GM23338 (cell line): ENCODE measurements around the gene FYN. TPM values are rescaled to one million over a fixed set of nuclear protein-coding genes. Genes with fewer than 3 reads are reported as not detected.

Source experiments
- ATAC-seq: fragments of 200-7000 bp; cut with Tn5 transposase; 3 replicates; pipeline ENCODE4 v1.9.1; 2020
- DNase-seq: peaks from one replicate; pipeline ENCODE4 v3.0.0-alpha.2; 2015; ENCODE audit warnings: low spot score
- H2AFZ ChIP-seq: fragments of 200-600 bp; sonication (generic); 2 replicates; pipeline ENCODE4 v1.8.0; 2016; ENCODE audit warnings: antibody characterized with exemption, mild to moderate bottlenecking, moderate library complexity
- H3F3A ChIP-seq: fragments of 200-600 bp; sonication (generic); replicated peaks from 2 replicates; pipeline ENCODE4 v1.8.0; 2017; ENCODE audit warnings: antibody characterized with exemption, mixed run types, low read depth
- H3K27ac ChIP-seq: fragments of 200-600 bp; sonication (generic); 2 replicates; pipeline ENCODE4 v1.6.1; 2016; ENCODE audit warnings: low read depth
- H3K27me3 ChIP-seq: fragments of 200-600 bp; sonication (generic); 2 replicates; pipeline ENCODE4 v1.8.0; 2016; ENCODE audit warnings: mild to moderate bottlenecking, mixed run types, moderate library complexity; ENCODE audit not compliant: insufficient read depth
- H3K36me3 ChIP-seq: fragments of 200-600 bp; sonication (generic); 2 replicates; pipeline ENCODE4 v1.8.0; 2016; ENCODE audit warnings: mild to moderate bottlenecking; ENCODE audit not compliant: insufficient read depth
- H3K4me1 ChIP-seq: fragments of 200-600 bp; sonication (generic); 2 replicates; pipeline ENCODE4 v1.8.0; 2016; ENCODE audit warnings: mild to moderate bottlenecking, moderate library complexity; ENCODE audit not compliant: insufficient read depth
- H3K4me2 ChIP-seq: fragments of 200-600 bp; sonication (generic); 2 replicates; pipeline ENCODE4 v1.7.1; 2017; ENCODE audit warnings: mixed run types
- H3K4me3 ChIP-seq: fragments of 200-600 bp; sonication (generic); 2 replicates; pipeline ENCODE4 v1.6.1; 2016; ENCODE audit warnings: mixed run types
- H3K79me2 ChIP-seq: fragments of 200-600 bp; sonication (generic); replicated peaks from 2 replicates; pipeline ENCODE4 v1.8.0; 2017; ENCODE audit warnings: mild to moderate bottlenecking; ENCODE audit not compliant: insufficient read depth
- H3K9me2 ChIP-seq: fragments of 200-600 bp; sonication (generic); 2 replicates; pipeline ENCODE4 v1.8.0; 2017; ENCODE audit not compliant: insufficient read depth
- H4K20me1 ChIP-seq: fragments of 200-600 bp; sonication (generic); replicated peaks from 2 replicates; pipeline ENCODE4 v1.8.0; 2017; ENCODE audit warnings: mild to moderate bottlenecking; ENCODE audit not compliant: insufficient read depth
- H3K27ac Mint-ChIP-seq: 2 replicates; pipeline ENCODE4 v1.8.0; 2020; ENCODE audit warnings: inconsistent platforms, mild to moderate bottlenecking, moderate library complexity, mixed read lengths
- H3K27me3 Mint-ChIP-seq: 3 replicates; pipeline ENCODE4 v1.8.0; 2022; ENCODE audit warnings: low read depth, mild to moderate bottlenecking, moderate library complexity, mixed read lengths, inconsistent platforms; ENCODE audit not compliant: insufficient read depth, poor library complexity
- H3K36me3 Mint-ChIP-seq: 3 replicates; pipeline ENCODE4 v1.8.0; 2021; ENCODE audit warnings: low read depth, mild to moderate bottlenecking, inconsistent platforms, moderate library complexity, mixed read lengths
- H3K4me1 Mint-ChIP-seq: 3 replicates; pipeline ENCODE4 v1.8.0; 2020; ENCODE audit warnings: mild to moderate bottlenecking, inconsistent platforms, mixed read lengths
- H3K4me3 Mint-ChIP-seq: 3 replicates; pipeline ENCODE4 v1.8.0; 2021; ENCODE audit warnings: moderate library complexity, mild to moderate bottlenecking, inconsistent platforms, mixed read lengths
- H3K9me3 Mint-ChIP-seq: 3 replicates; pipeline ENCODE4 v1.8.0; 2020; ENCODE audit warnings: moderate library complexity, mild to moderate bottlenecking, inconsistent platforms, mixed read lengths
- CREB1 ChIP-seq: fragments of 250-450 bp; sonication (Bioruptor Pico); IDR thresholded peaks from 2 replicates; pipeline ENCODE4 v1.5.0; 2020; ENCODE audit warnings: low read depth, mild to moderate bottlenecking, moderate library complexity
- EZH2 ChIP-seq: fragments of 200-600 bp; sonication (generic); IDR thresholded peaks from one replicate; pipeline ENCODE4 v1.8.0; 2017; ENCODE audit warnings: antibody characterized with exemption, mild to moderate bottlenecking, low read depth; ENCODE audit not compliant: unreplicated experiment
- EZH2phosphoT487 ChIP-seq: fragments of 200-600 bp; sonication (generic); IDR thresholded peaks from one replicate; pipeline ENCODE4 v1.8.1; 2018; ENCODE audit warnings: antibody characterized with exemption; ENCODE audit not compliant: unreplicated experiment
- JUNB ChIP-seq: IDR thresholded peaks from one replicate; pipeline ENCODE4 v1.6.1; 2016; ENCODE audit warnings: antibody characterized with exemption; ENCODE audit not compliant: unreplicated experiment
- NANOG ChIP-seq: IDR thresholded peaks from 2 replicates; pipeline ENCODE4 v1.6.1; 2016; ENCODE audit warnings: antibody characterized with exemption, borderline replicate concordance
- POLR2AphosphoS5 ChIP-seq: IDR thresholded peaks from 2 replicates; pipeline ENCODE4 v1.6.1; 2016; ENCODE audit warnings: antibody characterized with exemption, low read depth
- STAT1 ChIP-seq: IDR thresholded peaks from one replicate; pipeline ENCODE4 v1.6.1; 2016; ENCODE audit warnings: antibody characterized with exemption; ENCODE audit not compliant: unreplicated experiment
- ZNF114 ChIP-seq: fragments of 250-450 bp; sonication (Bioruptor Pico); IDR thresholded peaks from 2 replicates; pipeline ENCODE4 v1.5.0; 2020; ENCODE audit warnings: mild to moderate bottlenecking, moderate library complexity
- ZNF331 ChIP-seq: fragments of 250-450 bp; sonication (Bioruptor Pico); IDR thresholded peaks from 2 replicates; pipeline ENCODE4 v1.5.0; 2020; ENCODE audit warnings: low read depth, mild to moderate bottlenecking, moderate library complexity
- polyA plus RNA-seq: library from polyadenylated mRNA; unstranded; fragments of >200 nt; fragmentation: Nextera tagmentation; extraction: Ambion mirVana; gene quantifications from 2 replicates; pipeline ENCODE4 v1.2.1, GENCODE V29; 2016
- total RNA-seq: library from RNA; depleted of rRNA; stranded (reverse); fragments of >200 nt; shearing (Covaris generic); gene quantifications from 2 replicates; pipeline ENCODE4 v1.2.3, GENCODE V29; 2014
- TF ChIP-seq, protein P1 (sequence below), 2 experiments: fragments of 200-600 bp in 1 of 2; sonication (generic) in 1 of 2; conservative IDR thresholded peaks; 2 replicates each; pipeline versions ENCODE4 v1.5.1 to v1.6.1; 2016 to 2017; ENCODE audit warnings: antibody characterized with exemption in 2 of 2, low read depth in 2 of 2, mild to moderate bottlenecking in 2 of 2, moderate library complexity in 1 of 2
- TF ChIP-seq, protein P2 (sequence below): IDR thresholded peaks from one replicate; pipeline ENCODE4 v1.6.1; 2018; ENCODE audit warnings: antibody characterized with exemption; ENCODE audit not compliant: unreplicated experiment
- TF ChIP-seq, protein P3 (sequence below): fragments of 250-450 bp; sonication (Bioruptor Pico); IDR thresholded peaks from 2 replicates; pipeline ENCODE4 v1.5.0; 2020; ENCODE audit warnings: mild to moderate bottlenecking, moderate library complexity
- TF ChIP-seq, protein P4 (sequence below): IDR thresholded peaks from 2 replicates; pipeline ENCODE4 v1.6.1; 2016; ENCODE audit warnings: antibody characterized with exemption

Gene FYN
- total and polyA plus RNA-seq, 2 experiments from 2014 or later: 46.8 to 143 TPM

DNA sequence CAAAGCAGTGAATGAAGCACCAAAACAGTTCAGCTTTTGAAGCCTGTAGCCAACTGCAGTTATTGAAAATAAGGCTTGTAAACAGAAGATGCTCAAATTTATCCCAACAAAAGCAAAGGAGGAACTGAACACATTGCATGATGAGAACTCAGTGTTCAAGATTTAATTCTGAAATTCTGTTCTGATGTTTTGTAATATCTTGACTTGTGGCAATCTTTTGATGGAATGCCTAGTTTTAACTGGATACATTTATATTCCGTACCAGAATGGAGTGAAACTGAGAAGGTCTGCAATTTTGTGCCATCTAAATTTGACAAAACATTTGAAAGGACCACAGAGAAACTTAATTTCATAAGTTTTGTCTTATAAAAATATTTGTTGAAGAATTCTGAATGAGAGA lies 17.5 kb downstream of the FYN start:
- no peaks in the 10 kb centered on the region for H3K9me2 ChIP-seq
- H4K20me1 ChIP-seq: 0 out of 2 replicates have a peak, but pooled peaks cover 4% of the 10 kb centered on the region
- Mint-ChIP-seq H3K36me3 (no peaks in the 10 kb centered on the region), H3K27ac (no peak overlapping the region), H3K27me3 (peaks cover 3% of the 10 kb centered on the region), H3K9me3 (no peaks in the 10 kb centered on the region), H3K4me1 (peaks cover 82% of the 10 kb centered on the region), H3K4me3 (no peak overlapping the region)
- H3K27me3 ChIP-seq: no peaks in the 10 kb centered on the region
- no peaks in the 10 kb centered on the region for H3K36me3 ChIP-seq
- H3K79me2 ChIP-seq: peaks cover 95% of the 10 kb centered on the region
- TF ChIP-seq JUNB (no peak), ZNF331 (CRISPR knock-in tag) (no peak), EZH2 (no peak), EZH2phosphoT487 (no peak), NANOG (no peak), POLR2AphosphoS5 (no peak), CREB1 (CRISPR knock-in tag) (no peak), ZNF114 (CRISPR knock-in tag) (no peak), STAT1 (no peak)
- TF ChIP-seq, protein P1, sequence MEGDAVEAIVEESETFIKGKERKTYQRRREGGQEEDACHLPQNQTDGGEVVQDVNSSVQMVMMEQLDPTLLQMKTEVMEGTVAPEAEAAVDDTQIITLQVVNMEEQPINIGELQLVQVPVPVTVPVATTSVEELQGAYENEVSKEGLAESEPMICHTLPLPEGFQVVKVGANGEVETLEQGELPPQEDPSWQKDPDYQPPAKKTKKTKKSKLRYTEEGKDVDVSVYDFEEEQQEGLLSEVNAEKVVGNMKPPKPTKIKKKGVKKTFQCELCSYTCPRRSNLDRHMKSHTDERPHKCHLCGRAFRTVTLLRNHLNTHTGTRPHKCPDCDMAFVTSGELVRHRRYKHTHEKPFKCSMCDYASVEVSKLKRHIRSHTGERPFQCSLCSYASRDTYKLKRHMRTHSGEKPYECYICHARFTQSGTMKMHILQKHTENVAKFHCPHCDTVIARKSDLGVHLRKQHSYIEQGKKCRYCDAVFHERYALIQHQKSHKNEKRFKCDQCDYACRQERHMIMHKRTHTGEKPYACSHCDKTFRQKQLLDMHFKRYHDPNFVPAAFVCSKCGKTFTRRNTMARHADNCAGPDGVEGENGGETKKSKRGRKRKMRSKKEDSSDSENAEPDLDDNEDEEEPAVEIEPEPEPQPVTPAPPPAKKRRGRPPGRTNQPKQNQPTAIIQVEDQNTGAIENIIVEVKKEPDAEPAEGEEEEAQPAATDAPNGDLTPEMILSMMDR (conservative IDR thresholded peaks at IDR 0.05; ENCODE audit: low read depth in 2 of 2): no peak
- TF ChIP-seq, protein P2, sequence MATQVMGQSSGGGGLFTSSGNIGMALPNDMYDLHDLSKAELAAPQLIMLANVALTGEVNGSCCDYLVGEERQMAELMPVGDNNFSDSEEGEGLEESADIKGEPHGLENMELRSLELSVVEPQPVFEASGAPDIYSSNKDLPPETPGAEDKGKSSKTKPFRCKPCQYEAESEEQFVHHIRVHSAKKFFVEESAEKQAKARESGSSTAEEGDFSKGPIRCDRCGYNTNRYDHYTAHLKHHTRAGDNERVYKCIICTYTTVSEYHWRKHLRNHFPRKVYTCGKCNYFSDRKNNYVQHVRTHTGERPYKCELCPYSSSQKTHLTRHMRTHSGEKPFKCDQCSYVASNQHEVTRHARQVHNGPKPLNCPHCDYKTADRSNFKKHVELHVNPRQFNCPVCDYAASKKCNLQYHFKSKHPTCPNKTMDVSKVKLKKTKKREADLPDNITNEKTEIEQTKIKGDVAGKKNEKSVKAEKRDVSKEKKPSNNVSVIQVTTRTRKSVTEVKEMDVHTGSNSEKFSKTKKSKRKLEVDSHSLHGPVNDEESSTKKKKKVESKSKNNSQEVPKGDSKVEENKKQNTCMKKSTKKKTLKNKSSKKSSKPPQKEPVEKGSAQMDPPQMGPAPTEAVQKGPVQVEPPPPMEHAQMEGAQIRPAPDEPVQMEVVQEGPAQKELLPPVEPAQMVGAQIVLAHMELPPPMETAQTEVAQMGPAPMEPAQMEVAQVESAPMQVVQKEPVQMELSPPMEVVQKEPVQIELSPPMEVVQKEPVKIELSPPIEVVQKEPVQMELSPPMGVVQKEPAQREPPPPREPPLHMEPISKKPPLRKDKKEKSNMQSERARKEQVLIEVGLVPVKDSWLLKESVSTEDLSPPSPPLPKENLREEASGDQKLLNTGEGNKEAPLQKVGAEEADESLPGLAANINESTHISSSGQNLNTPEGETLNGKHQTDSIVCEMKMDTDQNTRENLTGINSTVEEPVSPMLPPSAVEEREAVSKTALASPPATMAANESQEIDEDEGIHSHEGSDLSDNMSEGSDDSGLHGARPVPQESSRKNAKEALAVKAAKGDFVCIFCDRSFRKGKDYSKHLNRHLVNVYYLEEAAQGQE: no peak
- TF ChIP-seq, protein P3, sequence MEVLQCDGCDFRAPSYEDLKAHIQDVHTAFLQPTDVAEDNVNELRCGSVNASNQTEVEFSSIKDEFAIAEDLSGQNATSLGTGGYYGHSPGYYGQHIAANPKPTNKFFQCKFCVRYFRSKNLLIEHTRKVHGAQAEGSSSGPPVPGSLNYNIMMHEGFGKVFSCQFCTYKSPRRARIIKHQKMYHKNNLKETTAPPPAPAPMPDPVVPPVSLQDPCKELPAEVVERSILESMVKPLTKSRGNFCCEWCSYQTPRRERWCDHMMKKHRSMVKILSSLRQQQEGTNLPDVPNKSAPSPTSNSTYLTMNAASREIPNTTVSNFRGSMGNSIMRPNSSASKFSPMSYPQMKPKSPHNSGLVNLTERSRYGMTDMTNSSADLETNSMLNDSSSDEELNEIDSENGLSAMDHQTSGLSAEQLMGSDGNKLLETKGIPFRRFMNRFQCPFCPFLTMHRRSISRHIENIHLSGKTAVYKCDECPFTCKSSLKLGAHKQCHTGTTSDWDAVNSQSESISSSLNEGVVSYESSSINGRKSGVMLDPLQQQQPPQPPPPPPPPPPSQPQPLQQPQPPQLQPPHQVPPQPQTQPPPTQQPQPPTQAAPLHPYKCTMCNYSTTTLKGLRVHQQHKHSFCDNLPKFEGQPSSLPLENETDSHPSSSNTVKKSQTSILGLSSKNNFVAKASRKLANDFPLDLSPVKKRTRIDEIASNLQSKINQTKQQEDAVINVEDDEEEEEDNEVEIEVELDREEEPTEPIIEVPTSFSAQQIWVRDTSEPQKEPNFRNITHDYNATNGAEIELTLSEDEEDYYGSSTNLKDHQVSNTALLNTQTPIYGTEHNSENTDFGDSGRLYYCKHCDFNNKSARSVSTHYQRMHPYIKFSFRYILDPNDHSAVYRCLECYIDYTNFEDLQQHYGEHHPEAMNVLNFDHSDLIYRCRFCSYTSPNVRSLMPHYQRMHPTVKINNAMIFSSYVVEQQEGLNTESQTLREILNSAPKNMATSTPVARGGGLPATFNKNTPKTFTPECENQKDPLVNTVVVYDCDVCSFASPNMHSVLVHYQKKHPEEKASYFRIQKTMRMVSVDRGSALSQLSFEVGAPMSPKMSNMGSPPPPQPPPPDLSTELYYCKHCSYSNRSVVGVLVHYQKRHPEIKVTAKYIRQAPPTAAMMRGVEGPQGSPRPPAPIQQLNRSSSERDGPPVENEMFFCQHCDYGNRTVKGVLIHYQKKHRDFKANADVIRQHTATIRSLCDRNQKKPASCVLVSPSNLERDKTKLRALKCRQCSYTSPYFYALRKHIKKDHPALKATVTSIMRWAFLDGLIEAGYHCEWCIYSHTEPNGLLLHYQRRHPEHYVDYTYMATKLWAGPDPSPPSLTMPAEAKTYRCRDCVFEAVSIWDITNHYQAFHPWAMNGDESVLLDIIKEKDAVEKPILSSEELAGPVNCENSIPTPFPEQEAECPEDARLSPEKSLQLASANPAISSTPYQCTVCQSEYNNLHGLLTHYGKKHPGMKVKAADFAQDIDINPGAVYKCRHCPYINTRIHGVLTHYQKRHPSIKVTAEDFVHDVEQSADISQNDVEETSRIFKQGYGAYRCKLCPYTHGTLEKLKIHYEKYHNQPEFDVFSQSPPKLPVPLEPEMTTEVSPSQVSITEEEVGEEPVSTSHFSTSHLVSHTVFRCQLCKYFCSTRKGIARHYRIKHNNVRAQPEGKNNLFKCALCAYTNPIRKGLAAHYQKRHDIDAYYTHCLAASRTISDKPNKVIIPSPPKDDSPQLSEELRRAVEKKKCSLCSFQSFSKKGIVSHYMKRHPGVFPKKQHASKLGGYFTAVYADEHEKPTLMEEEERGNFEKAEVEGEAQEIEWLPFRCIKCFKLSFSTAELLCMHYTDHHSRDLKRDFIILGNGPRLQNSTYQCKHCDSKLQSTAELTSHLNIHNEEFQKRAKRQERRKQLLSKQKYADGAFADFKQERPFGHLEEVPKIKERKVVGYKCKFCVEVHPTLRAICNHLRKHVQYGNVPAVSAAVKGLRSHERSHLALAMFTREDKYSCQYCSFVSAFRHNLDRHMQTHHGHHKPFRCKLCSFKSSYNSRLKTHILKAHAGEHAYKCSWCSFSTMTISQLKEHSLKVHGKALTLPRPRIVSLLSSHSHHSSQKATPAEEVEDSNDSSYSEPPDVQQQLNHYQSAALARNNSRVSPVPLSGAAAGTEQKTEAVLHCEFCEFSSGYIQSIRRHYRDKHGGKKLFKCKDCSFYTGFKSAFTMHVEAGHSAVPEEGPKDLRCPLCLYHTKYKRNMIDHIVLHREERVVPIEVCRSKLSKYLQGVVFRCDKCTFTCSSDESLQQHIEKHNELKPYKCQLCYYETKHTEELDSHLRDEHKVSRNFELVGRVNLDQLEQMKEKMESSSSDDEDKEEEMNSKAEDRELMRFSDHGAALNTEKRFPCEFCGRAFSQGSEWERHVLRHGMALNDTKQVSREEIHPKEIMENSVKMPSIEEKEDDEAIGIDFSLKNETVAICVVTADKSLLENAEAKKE (CRISPR knock-in tag): no peak
- TF ChIP-seq, protein P4, sequence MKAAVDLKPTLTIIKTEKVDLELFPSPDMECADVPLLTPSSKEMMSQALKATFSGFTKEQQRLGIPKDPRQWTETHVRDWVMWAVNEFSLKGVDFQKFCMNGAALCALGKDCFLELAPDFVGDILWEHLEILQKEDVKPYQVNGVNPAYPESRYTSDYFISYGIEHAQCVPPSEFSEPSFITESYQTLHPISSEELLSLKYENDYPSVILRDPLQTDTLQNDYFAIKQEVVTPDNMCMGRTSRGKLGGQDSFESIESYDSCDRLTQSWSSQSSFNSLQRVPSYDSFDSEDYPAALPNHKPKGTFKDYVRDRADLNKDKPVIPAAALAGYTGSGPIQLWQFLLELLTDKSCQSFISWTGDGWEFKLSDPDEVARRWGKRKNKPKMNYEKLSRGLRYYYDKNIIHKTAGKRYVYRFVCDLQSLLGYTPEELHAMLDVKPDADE: no peak
- no peak for DNase-seq
- no peak overlapping the region for H2AFZ ChIP-seq
- no peak for ATAC-seq
- H3K4me3 ChIP-seq: no peak overlapping the region
- peaks cover 81% of the 10 kb centered on the region for H3K4me1 ChIP-seq
- H3K4me2 ChIP-seq: peak overlapping the region; percentile 8
- H3F3A ChIP-seq: no peaks in the 10 kb centered on the region
- no peak overlapping the region for H3K27ac ChIP-seq
